ENCODE data around the gene IL17RC. TPM values are rescaled to one million over a fixed set of nuclear protein-coding genes. Genes with fewer than 3 reads are reported as not detected.
"Not testable (repeated sequence)": the region's sequence is repeated elsewhere in the genome, so short reads cannot be mapped to it uniquely, and the experiment has no call there.

The IL17RC gene
- total RNA-seq, 6 experiments from 2014 or later: 26.3 to 33.6 (median 29.6) TPM

- H3K4me3 Mint-ChIP-seq: peak within 1 kb of the TSS; percentile 100
- peaks cover 9% of the 10 kb centered on the region for H3K9me3 Mint-ChIP-seq
- peak; percentile 30; the same call in 1 of the 2 replicates for TF ChIP-seq CTCF (IDR thresholded peaks at IDR 0.05)
- DNase-seq: peak; percentile 75
- no peaks in the 10 kb centered on the region for H3K27me3 Mint-ChIP-seq (ENCODE audit: insufficient read depth)
- H3K27ac Mint-ChIP-seq: peak within 1 kb of the TSS; percentile 97
- peaks cover 54% of the 10 kb centered on the region for H3K4me1 Mint-ChIP-seq (ENCODE audit: low read depth)
- peaks cover 41% of the 10 kb centered on the region for H3K36me3 Mint-ChIP-seq (ENCODE audit: low read depth)
Observed at GRCh38 chr3:9890249-9891071, 26.4 kb upstream of the IL17RC start, which contains the start of gene JAGN1. Gene JAGN1, plus strand, starts transcription at chr3:9890610. Its CDS starts 113 bp downstream, at chr3:9890723.

GRCh38 chr3:9891072-9891622 is 25.8 kb upstream of the IL17RC start:
- DNase-seq: no peak
- H3K9me3 Mint-ChIP-seq: peaks cover 9% of the 10 kb centered on the region
- peak overlapping the region; percentile 97 for H3K27ac Mint-ChIP-seq
- H3K4me1 Mint-ChIP-seq (ENCODE audit: low read depth): peaks cover 54% of the 10 kb centered on the region
- H3K4me3 Mint-ChIP-seq: peak overlapping the region; percentile 100
- no peaks in the 10 kb centered on the region; the same call in 1 of the 2 replicates for H3K27me3 Mint-ChIP-seq (ENCODE audit: insufficient read depth)
- no peak for TF ChIP-seq CTCF (IDR thresholded peaks at IDR 0.05)
- H3K36me3 Mint-ChIP-seq (ENCODE audit: low read depth): peaks cover 45% of the 10 kb centered on the region

- DNase-seq: no peak
- peaks cover 45% of the 10 kb centered on the region for H3K36me3 Mint-ChIP-seq (ENCODE audit: low read depth)
- no peak for TF ChIP-seq CTCF (IDR thresholded peaks at IDR 0.05)
- H3K9me3 Mint-ChIP-seq: peaks cover 9% of the 10 kb centered on the region
- H3K4me3 Mint-ChIP-seq: 0 out of 2 replicates have a peak overlapping the region, but pooled peaks have one; percentile 0
- H3K27me3 Mint-ChIP-seq (ENCODE audit: insufficient read depth): no peaks in the 10 kb centered on the region; the same call in 1 of the 2 replicates
- H3K27ac Mint-ChIP-seq: peak overlapping the region; percentile 54
- peaks cover 68% of the 10 kb centered on the region for H3K4me1 Mint-ChIP-seq (ENCODE audit: low read depth)
Observed at GRCh38 chr3:9893739-9894138, 23.2 kb upstream of the IL17RC start.

GRCh38 chr3:9895715-9896114 is 21.2 kb upstream of the IL17RC start:
- H3K4me3 Mint-ChIP-seq; DNase-seq; H3K27me3 Mint-ChIP-seq (ENCODE audit: insufficient read depth); H3K9me3 Mint-ChIP-seq; H3K27ac Mint-ChIP-seq: not testable (repeated sequence)
- peaks cover 63% of the 10 kb centered on the region for H3K4me1 Mint-ChIP-seq (ENCODE audit: low read depth)
- H3K36me3 Mint-ChIP-seq (ENCODE audit: low read depth): peaks cover 45% of the 10 kb centered on the region

- DNase-seq; H3K4me3 Mint-ChIP-seq; H3K9me3 Mint-ChIP-seq; H3K27me3 Mint-ChIP-seq (ENCODE audit: insufficient read depth): not testable (repeated sequence)
- H3K4me1 Mint-ChIP-seq (ENCODE audit: low read depth): peaks cover 63% of the 10 kb centered on the region
- H3K27ac Mint-ChIP-seq: peak overlapping the region; percentile 13; the same call in 1 of the 2 replicates
- H3K36me3 Mint-ChIP-seq (ENCODE audit: low read depth): peaks cover 37% of the 10 kb centered on the region
Observed at GRCh38 chr3:9896755-9897407, 20.0 kb upstream of the IL17RC start.

- no peak overlapping the region for H3K4me3 Mint-ChIP-seq
- H3K9me3 Mint-ChIP-seq: peaks cover 9% of the 10 kb centered on the region
- H3K27me3 Mint-ChIP-seq (ENCODE audit: insufficient read depth): no peaks in the 10 kb centered on the region; the same call in 1 of the 2 replicates
- no peak for DNase-seq
- peaks cover 31% of the 10 kb centered on the region for H3K36me3 Mint-ChIP-seq (ENCODE audit: low read depth)
- TF ChIP-seq CTCF (IDR thresholded peaks at IDR 0.05): no peak
- H3K4me1 Mint-ChIP-seq (ENCODE audit: low read depth): peaks cover 64% of the 10 kb centered on the region
- H3K27ac Mint-ChIP-seq: peak overlapping the region; percentile 48
Observed at GRCh38 chr3:9897408-9898372, 19.2 kb upstream of the IL17RC start.

Measured in HFFc6 (cell line).